ENCODE data around the gene IGSF3.
"Not testable (repeated sequence)": the region's sequence is repeated elsewhere in the genome, so short reads cannot be mapped to it uniquely, and the experiment has no call there.

The IGSF3 gene

DNA sequence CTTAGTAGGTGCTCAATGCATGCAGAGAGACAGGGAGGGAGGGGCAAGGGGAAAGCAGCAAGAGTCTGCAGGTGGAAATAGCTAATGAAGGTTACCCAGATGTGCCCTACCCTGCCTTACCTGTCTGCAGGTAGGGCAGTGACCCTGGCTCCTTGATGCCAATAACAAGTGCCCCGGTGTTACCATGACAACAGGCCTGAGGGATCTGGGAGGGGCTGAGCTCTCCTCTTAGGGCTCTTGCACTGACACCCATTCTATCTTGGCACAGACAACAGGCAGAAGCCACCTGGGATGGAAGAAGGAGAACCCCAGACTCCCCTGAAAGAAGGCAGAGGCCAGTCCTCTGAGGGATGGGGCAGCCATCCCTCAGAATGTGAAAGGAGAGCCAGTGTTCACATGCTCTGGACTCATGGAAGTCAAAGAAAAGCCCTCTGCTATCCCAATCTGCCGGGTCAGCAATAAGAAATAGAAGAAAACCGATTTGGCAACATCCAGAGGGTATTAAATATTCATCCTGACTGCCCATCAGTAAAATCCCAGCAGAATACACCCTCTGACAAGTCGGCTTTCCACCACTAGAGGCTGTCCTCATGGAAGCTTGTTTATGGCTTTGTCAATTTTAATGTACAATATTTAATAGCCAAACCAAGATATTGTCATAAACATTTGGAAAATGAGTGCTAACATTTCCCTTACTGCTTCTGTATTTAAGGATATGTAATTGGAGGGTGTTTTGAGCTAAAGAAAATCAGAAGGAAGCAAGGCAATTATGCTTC lies 72.3 kb downstream of the IGSF3 start:
- not testable (repeated sequence) for DNase-seq

GRCh38 chr1:116593977-116594376 lies 73.6 kb downstream of the IGSF3 start:
- DNase-seq, result not testable (repeated sequence)

DNA sequence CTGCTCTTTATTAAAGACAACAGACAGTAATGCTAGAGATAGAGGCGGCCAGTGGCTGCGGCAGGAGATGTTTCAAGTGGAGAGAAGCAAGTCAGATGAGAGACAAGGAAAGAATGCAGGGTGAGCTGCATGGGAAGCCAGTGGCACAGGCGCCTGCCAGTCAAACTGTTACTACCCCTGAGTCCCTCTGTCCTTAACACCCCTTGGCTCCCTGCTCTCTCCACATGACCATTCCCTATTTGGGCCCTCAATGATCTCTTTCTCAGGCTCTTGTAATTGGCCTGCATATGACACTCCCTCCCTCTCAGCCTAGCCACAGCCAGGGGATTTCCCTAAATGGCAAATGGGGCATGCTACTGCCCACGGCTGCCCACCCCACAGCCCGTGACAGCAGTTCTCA lies 74.1 kb downstream of the IGSF3 start:
- DNase-seq, result not testable (repeated sequence)

DNA sequence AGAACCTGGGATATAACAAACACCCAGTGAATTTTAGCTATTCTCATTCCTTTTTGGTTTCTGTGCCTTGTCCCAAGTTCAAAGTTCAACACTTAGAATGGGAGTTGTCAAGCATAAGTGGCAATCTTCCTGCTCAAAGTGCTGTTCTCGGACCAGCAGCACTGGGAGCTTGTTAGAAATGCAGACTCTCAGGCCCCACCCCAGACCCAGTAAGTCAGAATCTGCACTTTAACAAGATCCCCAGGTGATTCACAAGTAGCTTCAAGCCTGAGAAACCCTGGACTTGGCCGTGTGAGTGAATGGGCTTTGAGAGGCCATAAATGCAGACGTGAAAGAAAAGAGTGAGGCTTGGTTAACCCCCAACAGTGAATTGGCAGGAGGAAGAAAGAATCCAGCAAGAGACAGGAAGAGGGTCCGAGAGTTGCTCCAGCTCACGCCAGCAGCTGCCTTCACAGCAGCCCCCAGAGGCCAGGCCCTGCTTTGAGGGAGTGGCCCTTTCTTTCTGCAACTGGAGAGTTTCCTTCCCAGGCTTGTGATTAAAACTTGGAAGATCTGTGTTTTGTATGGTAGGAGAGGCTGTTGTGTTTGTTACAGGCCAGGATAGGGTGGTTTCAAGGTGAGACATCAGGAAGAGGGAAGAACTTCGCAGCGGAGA lies 75.5 kb downstream of the IGSF3 start:
- not testable (repeated sequence) for DNase-seq

- DNase-seq, result not testable (repeated sequence)
Measured at GRCh38 chr1:116591006-116591950, 76.3 kb downstream of the IGSF3 start.

GRCh38 chr1:116590359-116591005 lies 77.1 kb downstream of the IGSF3 start:
- DNase-seq, result not testable (repeated sequence)

DNA sequence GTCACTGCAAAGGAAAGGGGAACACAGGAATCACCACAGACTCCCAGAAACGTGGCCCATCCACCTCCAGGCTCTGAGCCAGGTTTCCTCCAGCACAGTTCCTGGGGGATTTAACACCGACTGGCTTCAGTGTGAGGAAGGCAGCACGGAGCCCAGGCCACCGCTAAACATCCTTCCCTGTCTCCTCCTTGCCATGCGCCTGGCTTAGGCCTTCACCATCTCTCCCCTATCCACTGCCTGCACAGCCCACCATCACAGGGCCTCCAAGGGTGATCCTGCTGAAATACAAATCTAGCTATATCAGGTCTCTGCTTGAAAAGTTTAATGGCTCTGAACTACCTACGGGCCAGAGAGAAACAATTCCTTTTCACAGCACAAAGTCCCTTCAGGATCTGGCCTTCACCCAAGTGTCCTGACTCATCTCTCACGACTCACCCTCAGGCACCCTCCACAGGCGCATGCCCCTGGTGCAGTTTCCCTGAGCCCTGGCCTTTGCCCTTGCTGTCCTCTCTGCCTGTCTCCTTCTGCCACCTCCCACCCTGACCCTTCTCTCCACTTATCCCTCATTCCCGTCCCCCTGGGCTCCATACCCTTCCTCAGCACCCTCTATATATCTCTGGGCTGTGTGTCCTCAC lies 78.3 kb downstream of the IGSF3 start:
- not testable (repeated sequence) for DNase-seq

- DNase-seq, result no peak
Measured at GRCh38 chr1:116587501-116588227, 79.9 kb downstream of the IGSF3 start.

GRCh38 chr1:116586741-116587143 lies 80.8 kb downstream of the IGSF3 start:
- no peak for DNase-seq

DNA sequence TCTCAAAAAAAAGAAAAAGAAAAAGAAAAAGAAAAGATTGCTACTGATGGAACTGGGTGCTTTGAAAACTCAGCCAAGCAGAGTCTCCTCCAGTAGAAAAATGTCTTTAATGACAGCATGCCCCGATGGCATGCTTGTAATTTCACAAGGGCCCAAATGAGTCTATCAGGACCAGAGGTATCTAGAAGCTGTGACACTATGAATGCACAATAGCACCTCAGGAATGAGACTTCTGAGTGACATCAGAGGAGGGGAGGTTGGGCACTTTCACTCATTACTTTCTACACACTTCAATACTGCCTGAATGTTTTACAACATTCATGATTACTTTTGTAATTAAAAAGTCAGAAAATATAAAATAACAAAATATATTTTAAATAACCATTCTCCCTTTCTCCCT lies 81.6 kb downstream of the IGSF3 start:
- no peak for DNase-seq

DNA sequence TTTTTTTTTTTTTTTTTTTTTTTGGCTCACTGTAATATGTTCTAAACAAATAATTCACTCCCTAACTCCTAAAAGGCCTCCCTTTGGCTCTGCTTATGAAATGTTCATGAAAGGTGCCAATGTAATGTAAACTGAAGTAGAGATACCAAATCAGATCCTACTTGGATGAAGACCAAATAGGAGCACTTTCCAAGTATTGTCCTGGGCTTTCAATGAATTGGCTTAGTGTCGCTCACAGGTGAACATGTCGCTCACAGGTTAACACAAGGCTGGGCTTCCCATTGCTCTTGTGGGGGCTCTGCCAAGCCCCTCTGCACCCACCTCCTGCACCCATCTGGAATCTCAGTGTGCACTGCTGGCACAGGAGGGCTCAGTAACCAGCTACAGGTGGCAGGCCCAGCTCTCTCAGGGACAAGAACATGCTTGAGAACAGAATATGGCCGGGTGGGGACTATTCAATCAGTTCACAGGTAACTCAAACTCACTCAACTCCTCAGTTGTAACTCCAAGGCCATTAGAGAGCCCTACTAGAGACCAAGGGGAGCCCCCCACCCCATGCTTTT lies 86.1 kb downstream of the IGSF3 start:
- no peak for DNase-seq

- no peak for DNase-seq
Measured at GRCh38 chr1:116580446-116581322, 86.8 kb downstream of the IGSF3 start.

DNA sequence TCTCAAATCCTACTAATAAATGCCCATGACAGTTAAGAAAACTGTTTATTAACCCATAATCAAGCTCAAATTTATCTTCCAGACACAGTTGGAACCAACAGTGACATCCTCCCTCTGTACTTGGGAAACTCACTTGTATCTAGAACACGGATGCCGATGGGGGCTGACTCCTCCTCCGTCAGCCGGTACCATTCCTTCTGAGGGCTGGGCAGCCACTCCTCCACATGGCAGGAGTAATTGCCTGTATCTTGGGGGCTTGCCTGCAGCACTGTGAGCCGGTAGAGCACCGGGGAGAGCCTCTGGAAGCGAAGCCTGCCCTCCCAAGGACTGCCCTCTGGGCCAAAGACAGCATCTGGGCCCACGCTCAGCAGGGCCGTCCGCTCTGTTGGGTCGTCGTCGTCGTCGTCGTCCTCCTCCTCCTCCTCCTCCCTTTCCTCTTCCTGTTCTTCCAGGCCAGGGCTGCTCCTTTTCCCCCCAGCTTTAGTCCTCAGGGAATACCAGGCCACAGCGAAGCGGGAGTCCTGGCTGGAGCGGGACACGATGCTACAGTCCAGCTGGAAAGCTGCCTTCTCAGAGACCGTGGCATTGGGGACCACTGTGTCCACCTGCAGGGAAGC lies 88.2 kb downstream of the IGSF3 start:
- no peak for DNase-seq

- no peak for DNase-seq
Measured at GRCh38 chr1:116578581-116578980, 89.0 kb downstream of the IGSF3 start.

- DNase-seq, result no peak
Measured at GRCh38 chr1:116577759-116578314, 89.7 kb downstream of the IGSF3 start.

DNA sequence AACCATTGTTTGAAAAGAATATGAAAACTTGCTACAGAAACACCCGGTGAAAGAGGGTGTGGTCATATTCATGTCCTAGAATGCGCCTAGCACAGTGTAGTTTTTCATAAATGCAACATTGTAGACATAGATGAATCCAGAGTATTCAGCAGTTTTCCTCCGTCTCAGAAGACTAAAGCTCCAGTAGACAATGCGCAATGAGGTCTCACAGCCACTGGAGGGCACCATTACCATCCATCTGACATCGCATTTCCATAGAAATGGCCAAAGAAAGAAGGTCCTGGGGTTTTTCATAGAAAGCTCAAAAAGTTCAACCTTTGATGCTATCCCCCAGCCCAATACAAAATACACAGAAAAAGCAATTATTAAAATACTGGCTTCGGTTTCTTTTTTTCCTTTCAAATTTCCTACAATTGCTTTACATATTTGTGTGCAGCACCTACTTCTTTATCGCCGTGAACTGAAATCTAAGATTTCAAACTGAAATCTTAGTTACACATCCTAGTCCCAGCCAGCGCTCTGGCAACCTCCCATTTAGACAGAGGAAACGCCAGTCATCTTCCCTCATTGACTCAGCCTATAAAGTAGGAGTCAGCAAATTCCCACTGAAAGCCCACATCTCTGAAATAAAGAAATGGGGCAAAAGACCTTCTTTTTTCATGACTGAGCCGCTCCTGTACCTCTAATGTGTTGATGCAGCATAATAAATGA lies 92.8 kb downstream of the IGSF3 start:
- peak; percentile 38 for DNase-seq

GRCh38 chr1:116573431-116574095 lies 94.0 kb downstream of the IGSF3 start:
- no peak for DNase-seq

All from MV-4-11 (cell line).